HEK293T (cell line): ENCODE measurements around the gene KRTAP12-4.
A peak's percentile ranks its signal among the peaks of the same experiment; 100 is the strongest.
"Not testable (repeated sequence)": the region's sequence is repeated elsewhere in the genome, so short reads cannot be mapped to it uniquely, and the experiment has no call there.

Experiments used
- CTCF ChIA-PET: fragments of 350-600 bp; formaldehyde crosslinking; extraction: SDS; loops from one replicate; lab custom pipeline; 2021; ENCODE audit warnings: antibody characterized with exemption, inconsistent platforms; lab: Yijun Ruan, JAX
- POLR2A ChIA-PET: fragments of 350-600 bp; formaldehyde crosslinking; extraction: SDS; loops from one replicate; lab custom pipeline; 2020; ENCODE audit warnings: antibody characterized with exemption, inconsistent platforms; lab: Yijun Ruan, JAX
- DNase-seq: peaks from one replicate; pipeline ENCODE4 v3.0.0; 2012; ENCODE audit warnings: mixed read lengths; ENCODE audit errors: extremely low spot score
- ARNT ChIP-seq: fragments of 450-650 bp; IDR thresholded peaks from 2 replicates; pipeline ENCODE4 v1.6.1; 2017; ENCODE audit warnings: mild to moderate bottlenecking
- BHLHE40 ChIP-seq: fragments of 450-650 bp; IDR thresholded peaks from 2 replicates; pipeline ENCODE4 v1.6.1; 2016; ENCODE audit warnings: mild to moderate bottlenecking, moderate library complexity, borderline replicate concordance
- CTBP1 ChIP-seq: fragments of 450-650 bp; IDR thresholded peaks from 2 replicates; pipeline ENCODE4 v1.6.1; 2016; ENCODE audit warnings: borderline replicate concordance
- FOXA1 ChIP-seq: fragments of 450-650 bp; IDR thresholded peaks from 2 replicates; pipeline ENCODE4 v1.6.1; 2016; ENCODE audit warnings: mild to moderate bottlenecking
- FOXK2 ChIP-seq: fragments of 450-650 bp; IDR thresholded peaks from 2 replicates; pipeline ENCODE4 v1.6.1; 2016; ENCODE audit warnings: mild to moderate bottlenecking
- FOXM1 ChIP-seq: fragments of 450-650 bp; IDR thresholded peaks from 2 replicates; pipeline ENCODE4 v1.6.1; 2017; ENCODE audit warnings: mild to moderate bottlenecking, borderline replicate concordance
- HDGF ChIP-seq: fragments of 450-650 bp; IDR thresholded peaks from 2 replicates; pipeline ENCODE4 v1.6.1; 2017; ENCODE audit warnings: antibody characterized with exemption, borderline replicate concordance
- L3MBTL2 ChIP-seq: fragments of 450-650 bp; conservative IDR thresholded peaks from 2 replicates; pipeline ENCODE4 v1.6.1; 2016; ENCODE audit warnings: mild to moderate bottlenecking
- LEF1 ChIP-seq: fragments of 450-650 bp; IDR thresholded peaks from 2 replicates; pipeline ENCODE4 v1.6.1; 2017; ENCODE audit warnings: mild to moderate bottlenecking, borderline replicate concordance
- NFRKB ChIP-seq: fragments of 450-650 bp; IDR thresholded peaks from 2 replicates; pipeline ENCODE4 v1.6.1; 2016; ENCODE audit warnings: mild to moderate bottlenecking, moderate library complexity
- SP1 ChIP-seq: fragments of 450-650 bp; IDR thresholded peaks from 2 replicates; pipeline ENCODE4 v1.6.1; 2017
- SUZ12 ChIP-seq: fragments of 450-650 bp; IDR thresholded peaks from 2 replicates; pipeline ENCODE4 v1.6.1; 2016; ENCODE audit warnings: mild to moderate bottlenecking
- TARDBP ChIP-seq: fragments of 450-650 bp; IDR thresholded peaks from 2 replicates; pipeline ENCODE4 v1.6.1; 2016
- ZNF384 ChIP-seq: fragments of 450-650 bp; IDR thresholded peaks from 2 replicates; pipeline ENCODE4 v1.6.1; 2016
- TF ChIP-seq, protein P1 (sequence below): fragments of 450-650 bp; IDR thresholded peaks from 2 replicates; pipeline ENCODE4 v1.6.1; 2016

KRTAP12-4 gene

DNA sequence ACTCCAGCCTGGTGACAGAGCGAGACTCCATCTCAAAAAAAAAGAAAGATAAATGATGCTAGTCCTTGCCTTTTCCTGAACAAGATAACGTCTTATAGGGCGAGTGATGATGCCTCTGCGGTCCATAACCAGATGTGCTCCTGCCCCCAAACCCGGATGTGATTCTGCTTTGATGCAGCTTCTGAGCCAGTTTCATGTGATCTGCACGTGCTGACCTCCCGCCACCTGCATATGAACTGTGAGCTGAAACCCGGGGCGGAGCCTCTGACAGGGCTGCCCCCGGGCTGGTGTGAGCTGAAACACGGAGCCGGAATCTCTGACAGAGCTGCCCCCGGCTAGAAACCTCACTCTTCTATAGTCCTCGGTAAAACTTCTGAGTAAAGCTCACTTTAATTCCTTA lies 1.3 kb downstream of the KRTAP12-4 start:
- no peak for DNase-seq
- ChIA-PET CTCF (no interaction called here), POLR2A (no interaction called here)
- no peak for TF ChIP-seq HDGF
- peak; percentile 47 for TF ChIP-seq L3MBTL2

GRCh38 chr21:44650973-44651675 lies 3.3 kb downstream of the KRTAP12-4 start:
- POLR2A ChIA-PET: no interaction called here
- CTCF ChIA-PET: no interaction called here
- TF ChIP-seq ZNF384: no peak
- no peak for TF ChIP-seq SP1
- no peak for DNase-seq

- DNase-seq: no peak
- CTCF ChIA-PET: no interaction called here
- POLR2A ChIA-PET: no interaction called here
- no peak for TF ChIP-seq FOXA1
- TF ChIP-seq, protein P1, sequence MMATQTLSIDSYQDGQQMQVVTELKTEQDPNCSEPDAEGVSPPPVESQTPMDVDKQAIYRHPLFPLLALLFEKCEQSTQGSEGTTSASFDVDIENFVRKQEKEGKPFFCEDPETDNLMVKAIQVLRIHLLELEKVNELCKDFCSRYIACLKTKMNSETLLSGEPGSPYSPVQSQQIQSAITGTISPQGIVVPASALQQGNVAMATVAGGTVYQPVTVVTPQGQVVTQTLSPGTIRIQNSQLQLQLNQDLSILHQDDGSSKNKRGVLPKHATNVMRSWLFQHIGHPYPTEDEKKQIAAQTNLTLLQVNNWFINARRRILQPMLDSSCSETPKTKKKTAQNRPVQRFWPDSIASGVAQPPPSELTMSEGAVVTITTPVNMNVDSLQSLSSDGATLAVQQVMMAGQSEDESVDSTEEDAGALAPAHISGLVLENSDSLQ: no peak
- no peak for TF ChIP-seq HDGF
- TF ChIP-seq FOXK2: no peak
- no peak for TF ChIP-seq ZNF384
- TF ChIP-seq ARNT: no peak
- TF ChIP-seq NFRKB: no peak
- no peak for TF ChIP-seq L3MBTL2
- TF ChIP-seq TARDBP: no peak
- no peak for TF ChIP-seq SUZ12
Observed at GRCh38 chr21:44650265-44650972, 4.0 kb downstream of the KRTAP12-4 start.

DNA sequence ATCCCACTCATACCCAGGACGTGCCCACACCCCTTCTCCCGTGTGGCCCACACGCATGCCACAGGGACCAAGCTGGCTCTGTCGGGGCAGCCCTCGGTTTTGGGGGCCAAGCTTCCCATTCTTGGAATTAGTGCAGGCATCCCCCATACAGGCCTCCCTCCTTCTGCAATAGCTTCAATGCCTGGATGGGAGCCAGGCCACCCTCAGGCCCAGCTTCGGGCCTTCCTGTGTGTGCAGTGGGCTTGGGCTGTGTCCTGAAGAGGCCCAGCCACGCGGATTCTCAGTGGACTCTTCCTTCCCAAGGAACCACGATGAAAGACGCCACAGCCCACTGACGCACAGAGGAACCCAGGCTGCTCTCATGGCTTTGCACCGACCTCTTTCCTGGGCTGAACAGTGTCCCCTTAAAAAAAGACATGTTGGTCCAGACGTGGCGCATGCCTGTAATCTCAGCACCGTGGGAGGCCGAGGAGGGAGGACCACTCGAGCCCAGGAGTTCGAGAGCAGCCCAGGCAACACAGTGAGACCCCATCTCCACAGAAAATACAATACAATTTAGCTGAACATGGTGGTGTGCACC lies 4.8 kb downstream of the KRTAP12-4 start:
- ChIA-PET POLR2A (no interaction called here), CTCF (no interaction called here)
- TF ChIP-seq SP1 (no peak), BHLHE40 (no peak), TARDBP (no peak), FOXA1 (no peak)
- DNase-seq: no peak

DNA sequence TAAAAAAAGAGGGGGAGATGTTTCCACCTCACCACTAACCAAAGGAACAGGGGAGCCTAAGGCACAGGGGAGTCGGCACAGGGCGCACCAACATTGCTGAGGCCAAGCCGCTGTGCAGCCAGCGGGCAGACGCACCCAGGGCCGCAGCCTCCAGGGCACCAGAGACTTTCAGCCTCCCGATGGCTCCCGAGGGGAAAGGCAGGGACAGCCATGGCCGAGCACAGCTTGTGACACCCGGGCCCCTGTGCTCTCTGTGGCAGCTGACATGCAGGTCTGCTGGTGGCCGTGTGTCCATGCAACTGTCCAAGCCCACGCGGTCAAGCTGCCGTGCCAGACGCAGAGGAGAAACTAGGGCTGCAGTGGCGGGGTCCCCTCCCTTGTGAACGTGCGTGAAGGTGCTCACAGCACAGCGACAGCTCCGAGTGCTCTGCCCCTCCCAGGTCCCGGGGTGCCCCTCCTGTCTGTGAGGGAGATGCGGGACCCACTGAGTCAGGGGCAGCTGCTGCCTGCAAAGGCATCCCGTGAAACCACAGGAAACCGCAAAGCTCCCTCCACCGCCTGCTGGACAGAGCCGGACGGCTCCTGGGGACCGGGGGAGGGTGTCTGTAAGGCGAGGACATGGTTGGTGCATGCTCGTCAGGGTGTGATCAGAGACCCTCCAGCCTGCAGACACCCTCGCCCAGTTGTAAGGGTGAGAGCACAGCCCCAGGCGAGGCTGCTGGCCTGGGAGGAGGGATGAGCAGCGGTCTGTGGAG lies 5.7 kb downstream of the KRTAP12-4 start:
- ChIA-PET POLR2A (no interaction called here), CTCF (no interaction called here)
- no peak for TF ChIP-seq SUZ12
- no peak for TF ChIP-seq TARDBP
- no peak for TF ChIP-seq FOXK2
- TF ChIP-seq SP1: no peak
- no peak for TF ChIP-seq CTBP1
- TF ChIP-seq HDGF: no peak
- TF ChIP-seq FOXA1: no peak
- TF ChIP-seq ZNF384: no peak
- TF ChIP-seq BHLHE40: no peak
- no peak for TF ChIP-seq FOXM1
- DNase-seq: no peak

DNA sequence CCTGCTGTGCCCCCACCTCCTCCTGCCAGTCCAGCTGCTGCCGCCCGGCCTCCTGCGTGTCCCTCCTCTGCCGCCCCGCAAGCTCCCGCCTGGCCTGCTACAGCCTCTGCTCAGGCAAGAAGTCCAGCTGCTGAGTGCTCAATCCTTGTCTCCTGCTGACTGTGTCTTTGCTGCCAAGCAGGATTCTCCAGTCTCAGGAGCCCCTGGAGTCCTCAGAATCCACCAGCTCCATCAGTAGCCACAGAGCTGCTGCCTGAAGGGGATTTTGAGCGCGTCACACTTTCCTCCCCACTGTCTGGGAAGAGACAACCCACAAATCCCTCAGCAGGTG lies 7.3 kb downstream of the KRTAP12-4 start:
- CTCF ChIA-PET: no interaction called here

GRCh38 chr21:44646366-44647221 lies 7.9 kb downstream of the KRTAP12-4 start, which contains the start of gene KRTAP10-11:
TSS of gene KRTAP10-11 (plus strand) at chr21:44646414. CDS start at chr21:44646459, 45 bp downstream.
- DNase-seq, POLR2A ChIA-PET, CTCF ChIA-PET: not testable (repeated sequence)

More for the DNA sequence above, 7.3 kb downstream of the KRTAP12-4 start:
- DNase-seq: no peak
- POLR2A ChIA-PET: no interaction called here
- TF ChIP-seq FOXA1 (no peak), BHLHE40 (no peak), TARDBP (no peak), ARNT (no peak), SUZ12 (no peak), FOXK2 (no peak), LEF1 (no peak)
- TF ChIP-seq, protein P1: no peak
